ENCODE results near the gene SLC44A1. TPM values are rescaled to one million over a fixed set of nuclear protein-coding genes. Genes with fewer than 3 reads are reported as not detected.

The SLC44A1 gene
- total RNA-seq, 1 donor from 2014 or later: 16.5 TPM

- H3K4me3 ChIP-seq (ENCODE audit: low read depth, low read length): no peak overlapping the region
- no peaks in the 10 kb centered on the region for H3K27me3 ChIP-seq (ENCODE audit: control insufficient read depth, insufficient read depth, low read length)
- DNase-seq (ENCODE audit: low read depth): no peak
- no peak for TF ChIP-seq CTCF (IDR thresholded peaks at IDR 0.05; ENCODE audit: insufficient read depth, low read length, poor library complexity, severe bottlenecking)
- H3K36me3 ChIP-seq (ENCODE audit: control insufficient read depth, insufficient read depth, low read length): no peaks in the 10 kb centered on the region
These were observed 146.4 kb downstream of the SLC44A1 start for GRCh38 chr9:105390871-105391270.

- Histone ChIP-seq H3K4me3 (ENCODE audit: low read depth, low read length) (no peak overlapping the region), H3K27me3 (ENCODE audit: control insufficient read depth, insufficient read depth, low read length) (no peaks in the 10 kb centered on the region), H3K36me3 (ENCODE audit: control insufficient read depth, insufficient read depth, low read length) (no peaks in the 10 kb centered on the region)
- TF ChIP-seq CTCF (IDR thresholded peaks at IDR 0.05; ENCODE audit: insufficient read depth, low read length, poor library complexity, severe bottlenecking): no peak
- no peak for DNase-seq (ENCODE audit: low read depth)
These were observed 146.8 kb downstream of the SLC44A1 start for GRCh38 chr9:105391288-105391687.

GRCh38 chr9:105392531-105392930, 148.1 kb downstream of the SLC44A1 start:
- TF ChIP-seq CTCF (IDR thresholded peaks at IDR 0.05; ENCODE audit: insufficient read depth, low read length, poor library complexity, severe bottlenecking): no peak
- Histone ChIP-seq H3K27me3 (ENCODE audit: control insufficient read depth, insufficient read depth, low read length) (no peaks in the 10 kb centered on the region), H3K4me3 (ENCODE audit: low read depth, low read length) (no peak overlapping the region), H3K36me3 (ENCODE audit: control insufficient read depth, insufficient read depth, low read length) (no peaks in the 10 kb centered on the region)
- DNase-seq (ENCODE audit: low read depth): no peak

GRCh38 chr9:105393576-105394344, 149.3 kb downstream of the SLC44A1 start:
- no peak for DNase-seq (ENCODE audit: low read depth)
- Histone ChIP-seq H3K36me3 (ENCODE audit: control insufficient read depth, insufficient read depth, low read length) (no peaks in the 10 kb centered on the region), H3K27me3 (ENCODE audit: control insufficient read depth, insufficient read depth, low read length) (no peaks in the 10 kb centered on the region), H3K4me3 (ENCODE audit: low read depth, low read length) (no peak overlapping the region)
- TF ChIP-seq CTCF (IDR thresholded peaks at IDR 0.05; ENCODE audit: insufficient read depth, low read length, poor library complexity, severe bottlenecking): no peak

GRCh38 chr9:105396441-105396840, 152.0 kb downstream of the SLC44A1 start:
- Histone ChIP-seq H3K4me3 (ENCODE audit: low read depth, low read length) (no peak overlapping the region), H3K36me3 (ENCODE audit: control insufficient read depth, insufficient read depth, low read length) (no peaks in the 10 kb centered on the region), H3K27me3 (ENCODE audit: control insufficient read depth, insufficient read depth, low read length) (no peaks in the 10 kb centered on the region)
- no peak for DNase-seq (ENCODE audit: low read depth)
- no peak for TF ChIP-seq CTCF (IDR thresholded peaks at IDR 0.05; ENCODE audit: insufficient read depth, low read length, poor library complexity, severe bottlenecking)

GRCh38 chr9:105396901-105397300, 152.4 kb downstream of the SLC44A1 start:
- DNase-seq (ENCODE audit: low read depth): no peak
- Histone ChIP-seq H3K27me3 (ENCODE audit: control insufficient read depth, insufficient read depth, low read length) (no peaks in the 10 kb centered on the region), H3K36me3 (ENCODE audit: control insufficient read depth, insufficient read depth, low read length) (no peaks in the 10 kb centered on the region), H3K4me3 (ENCODE audit: low read depth, low read length) (no peak overlapping the region)
- no peak for TF ChIP-seq CTCF (IDR thresholded peaks at IDR 0.05; ENCODE audit: insufficient read depth, low read length, poor library complexity, severe bottlenecking)
